Activated naive CD8-positive, alpha-beta T cell treated with anti-CD3 and anti-CD28 coated beads, Interleukin-2, amount 50 U/mL, for 24 hours (primary cell): ENCODE data around the gene CETP.
A peak's percentile ranks its signal among the peaks of the same experiment; 100 is the strongest.

ENCODE experiments used
- ATAC-seq: fragments of 150-1000 bp; cut with Tn5 transposase; one replicate; pipeline ENCODE4 v1.10.0; 2021
- DNase-seq: peaks from one replicate; pipeline ENCODE4 v3.0.0; 2021
- H3K27ac Mint-ChIP-seq: one replicate; pipeline ENCODE4 v1.8.0; 2021; ENCODE audit warnings: mild to moderate bottlenecking, mixed read lengths
- H3K27me3 Mint-ChIP-seq: one replicate; pipeline ENCODE4 v1.8.0; 2021; ENCODE audit warnings: mixed read lengths
- H3K36me3 Mint-ChIP-seq: one replicate; pipeline ENCODE4 v1.8.0; 2021; ENCODE audit warnings: low read depth, mixed read lengths
- H3K4me1 Mint-ChIP-seq: one replicate; pipeline ENCODE4 v1.8.0; 2021; ENCODE audit warnings: mixed read lengths
- H3K4me3 Mint-ChIP-seq: one replicate; pipeline ENCODE4 v1.8.0; 2021; ENCODE audit warnings: mild to moderate bottlenecking, moderate library complexity, mixed read lengths
- H3K9me3 Mint-ChIP-seq: one replicate; pipeline ENCODE4 v1.8.0; 2021; ENCODE audit warnings: mixed read lengths

Gene CETP

GRCh38 chr16:56961851-56962281 lies at the start of gene CETP:
Gene CETP (plus strand): TSS chr16:56961950. CDS start chr16:56961980, 30 bp downstream.
- H3K27me3 Mint-ChIP-seq, result no peaks in the 10 kb centered on the region

GRCh38 chr16:56912746-56913708 lies 48.7 kb upstream of the CETP start:
- H3K27ac Mint-ChIP-seq, result peak overlapping the region; percentile 50
- H3K27me3 Mint-ChIP-seq, result no peaks in the 10 kb centered on the region
- H3K4me3 Mint-ChIP-seq, result no peak overlapping the region
- H3K4me1 Mint-ChIP-seq, result peaks cover 65% of the 10 kb centered on the region
- ATAC-seq (no peak), DNase-seq (no peak)
- H3K9me3 Mint-ChIP-seq, result no peaks in the 10 kb centered on the region
- H3K36me3 Mint-ChIP-seq, result no peaks in the 10 kb centered on the region

More at GRCh38 chr16:56961851-56962281, at the start of gene CETP:
- Mint-ChIP-seq H3K9me3 (no peaks in the 10 kb centered on the region), H3K36me3 (no peaks in the 10 kb centered on the region), H3K27ac (no peak within 1 kb of the TSS), H3K4me1 (peaks cover 21% of the 10 kb centered on the region), H3K4me3 (no peak within 1 kb of the TSS)
- DNase-seq (no peak), ATAC-seq (no peak)

GRCh38 chr16:56914896-56915295 lies 46.9 kb upstream of the CETP start:
- H3K4me1 Mint-ChIP-seq, result peaks cover 79% of the 10 kb centered on the region
- H3K27ac Mint-ChIP-seq, result no peak overlapping the region
- H3K27me3 Mint-ChIP-seq, result no peaks in the 10 kb centered on the region
- DNase-seq (no peak), ATAC-seq (no peak)
- no peak overlapping the region for H3K4me3 Mint-ChIP-seq
- no peaks in the 10 kb centered on the region for H3K9me3 Mint-ChIP-seq
- no peaks in the 10 kb centered on the region for H3K36me3 Mint-ChIP-seq

- ATAC-seq, result no peak
- Mint-ChIP-seq H3K36me3 (no peaks in the 10 kb centered on the region), H3K27me3 (no peaks in the 10 kb centered on the region), H3K4me1 (peaks cover 75% of the 10 kb centered on the region), H3K9me3 (no peaks in the 10 kb centered on the region), H3K4me3 (no peak overlapping the region), H3K27ac (peak overlapping the region; percentile 10)
- no peak for DNase-seq
These were observed 46.2 kb upstream of the CETP start for GRCh38 chr16:56915336-56916119.

GRCh38 chr16:56916571-56917403 lies 45.0 kb upstream of the CETP start:
- DNase-seq, result peak; percentile 38
- no peaks in the 10 kb centered on the region for H3K27me3 Mint-ChIP-seq
- peak; percentile 38 for ATAC-seq
- H3K4me3 Mint-ChIP-seq, result peak overlapping the region; percentile 55
- H3K9me3 Mint-ChIP-seq, result no peaks in the 10 kb centered on the region
- H3K4me1 Mint-ChIP-seq, result peaks cover 65% of the 10 kb centered on the region
- H3K36me3 Mint-ChIP-seq, result no peaks in the 10 kb centered on the region
- H3K27ac Mint-ChIP-seq, result peak overlapping the region; percentile 88

GRCh38 chr16:56918467-56919012 lies 43.2 kb upstream of the CETP start:
- H3K9me3 Mint-ChIP-seq, result no peaks in the 10 kb centered on the region
- H3K27me3 Mint-ChIP-seq, result no peaks in the 10 kb centered on the region
- DNase-seq, result no peak
- ATAC-seq, result no peak
- no peaks in the 10 kb centered on the region for H3K36me3 Mint-ChIP-seq
- peaks cover 48% of the 10 kb centered on the region for H3K4me1 Mint-ChIP-seq
- H3K27ac Mint-ChIP-seq, result peak overlapping the region; percentile 43
- H3K4me3 Mint-ChIP-seq, result no peak overlapping the region

- no peaks in the 10 kb centered on the region for H3K27me3 Mint-ChIP-seq
- ATAC-seq, result peak; percentile 55
- peaks cover 46% of the 10 kb centered on the region for H3K4me1 Mint-ChIP-seq
- H3K9me3 Mint-ChIP-seq, result no peaks in the 10 kb centered on the region
- no peak overlapping the region for H3K4me3 Mint-ChIP-seq
- H3K27ac Mint-ChIP-seq, result peak overlapping the region; percentile 14
- no peak for DNase-seq
- H3K36me3 Mint-ChIP-seq, result no peaks in the 10 kb centered on the region
These were observed 42.5 kb upstream of the CETP start for GRCh38 chr16:56919099-56919800.

GRCh38 chr16:56921571-56921970 lies 40.2 kb upstream of the CETP start:
- Mint-ChIP-seq H3K36me3 (no peaks in the 10 kb centered on the region), H3K4me1 (peaks cover 43% of the 10 kb centered on the region), H3K9me3 (no peaks in the 10 kb centered on the region), H3K27ac (no peak overlapping the region), H3K4me3 (no peak overlapping the region), H3K27me3 (no peaks in the 10 kb centered on the region)
- ATAC-seq, result no peak
- no peak for DNase-seq

GRCh38 chr16:56923481-56924091 lies 38.2 kb upstream of the CETP start:
- no peak overlapping the region for H3K27ac Mint-ChIP-seq
- no peak for DNase-seq

GRCh38 chr16:56927471-56927870 lies 34.3 kb upstream of the CETP start:
- H3K27me3 Mint-ChIP-seq, result no peaks in the 10 kb centered on the region
- H3K9me3 Mint-ChIP-seq, result no peaks in the 10 kb centered on the region
- DNase-seq (no peak), ATAC-seq (no peak)
- H3K4me3 Mint-ChIP-seq, result no peak overlapping the region
- H3K36me3 Mint-ChIP-seq, result peaks cover 1% of the 10 kb centered on the region
- H3K27ac Mint-ChIP-seq, result no peak overlapping the region
- peaks cover 28% of the 10 kb centered on the region for H3K4me1 Mint-ChIP-seq

More at GRCh38 chr16:56923481-56924091, 38.2 kb upstream of the CETP start:
- H3K4me3 Mint-ChIP-seq, result no peak overlapping the region
- peaks cover 25% of the 10 kb centered on the region for H3K4me1 Mint-ChIP-seq
- H3K9me3 Mint-ChIP-seq, result no peaks in the 10 kb centered on the region
- H3K27me3 Mint-ChIP-seq, result no peaks in the 10 kb centered on the region
- no peaks in the 10 kb centered on the region for H3K36me3 Mint-ChIP-seq
- no peak for ATAC-seq

GRCh38 chr16:56929639-56930038 lies 32.1 kb upstream of the CETP start:
- no peak overlapping the region for H3K27ac Mint-ChIP-seq
- H3K4me1 Mint-ChIP-seq, result peaks cover 29% of the 10 kb centered on the region
- ATAC-seq (no peak), DNase-seq (no peak)
- peaks cover 22% of the 10 kb centered on the region for H3K36me3 Mint-ChIP-seq
- H3K4me3 Mint-ChIP-seq, result no peak overlapping the region
- no peaks in the 10 kb centered on the region for H3K9me3 Mint-ChIP-seq
- no peaks in the 10 kb centered on the region for H3K27me3 Mint-ChIP-seq

GRCh38 chr16:56930486-56931270 lies 31.1 kb upstream of the CETP start:
- no peak for ATAC-seq
- peaks cover 32% of the 10 kb centered on the region for H3K36me3 Mint-ChIP-seq
- peaks cover 36% of the 10 kb centered on the region for H3K4me1 Mint-ChIP-seq
- no peaks in the 10 kb centered on the region for H3K27me3 Mint-ChIP-seq
- H3K9me3 Mint-ChIP-seq, result no peaks in the 10 kb centered on the region
- H3K27ac Mint-ChIP-seq, result peak overlapping the region; percentile 95
- DNase-seq, result no peak
- H3K4me3 Mint-ChIP-seq, result peak overlapping the region; percentile 92
